AG09319 (cell line): ENCODE data around the gene B3GAT1.

Experiments used
- DNase-seq: peaks from one replicate; pipeline ENCODE4 v3.0.0-alpha.2; 2010; ENCODE audit warnings: low read depth; ENCODE audit errors: extremely low read depth
- CTCF ChIP-seq: IDR thresholded peaks from 2 replicates; pipeline ENCODE4 v1.5.1; 2011; ENCODE audit warnings: low read depth, mild to moderate bottlenecking, inconsistent platforms, low read length, moderate library complexity

The B3GAT1 gene

GRCh38 chr11:134440851-134441250 is 28.8 kb upstream of the B3GAT1 start:
- no peak for DNase-seq

DNA sequence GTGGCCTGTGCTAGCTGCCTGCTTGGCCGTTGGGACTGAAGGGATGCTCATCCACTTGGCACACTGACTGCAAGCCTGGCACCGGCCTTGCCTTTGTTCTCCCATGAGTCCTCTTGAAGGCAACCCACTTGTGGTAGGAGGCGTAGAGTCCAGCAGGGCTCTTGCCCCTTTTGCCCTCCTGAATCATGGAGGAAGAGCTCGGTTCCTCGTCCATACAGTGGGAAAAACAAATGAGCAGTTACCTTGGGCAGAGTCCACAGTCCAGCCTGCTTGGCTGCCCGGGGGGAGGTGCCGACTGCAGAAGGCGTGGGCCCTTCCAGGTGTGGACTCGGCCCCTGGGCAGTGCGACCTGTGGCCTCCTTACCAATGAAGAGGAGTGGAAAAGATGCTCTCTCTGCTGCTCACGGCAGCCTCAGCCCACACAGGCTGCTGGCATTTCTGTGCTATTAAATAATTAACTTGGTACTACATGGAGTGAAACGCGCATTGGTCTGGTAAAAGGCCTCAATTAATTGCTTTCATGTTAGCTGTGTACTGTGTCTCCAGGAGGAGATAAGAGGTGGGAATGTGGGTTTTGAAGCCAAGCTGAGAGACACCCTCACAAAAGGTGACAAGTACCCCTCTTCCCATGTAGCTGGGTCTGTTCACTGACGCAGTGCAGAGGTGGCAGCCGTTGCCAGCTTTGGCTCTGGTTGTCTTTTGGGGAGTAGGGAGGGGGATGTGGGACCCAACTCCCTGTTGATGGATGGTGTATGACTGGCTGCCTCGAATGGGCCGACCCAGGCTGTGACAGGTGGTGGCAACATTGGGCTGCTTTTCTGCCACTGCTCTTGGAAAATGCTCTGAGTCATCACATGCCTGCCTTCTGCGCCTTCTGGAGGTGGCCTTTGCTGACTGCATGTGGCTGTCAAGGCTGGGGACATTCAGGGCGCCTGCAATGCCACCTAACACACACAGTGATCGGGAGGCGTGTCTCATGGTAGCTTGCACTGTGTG is 26.8 kb upstream of the B3GAT1 start:
- no peak for DNase-seq
- no peak for TF ChIP-seq CTCF

More at GRCh38 chr11:134440851-134441250, 28.8 kb upstream of the B3GAT1 start:
- TF ChIP-seq CTCF, result no peak

- no peak for DNase-seq
- no peak for TF ChIP-seq CTCF
Observed at GRCh38 chr11:134437821-134438220, 25.8 kb upstream of the B3GAT1 start.

GRCh38 chr11:134436781-134437180 is 24.7 kb upstream of the B3GAT1 start:
- no peak for TF ChIP-seq CTCF
- DNase-seq, result no peak

GRCh38 chr11:134433806-134434205 is 21.8 kb upstream of the B3GAT1 start:
- no peak for DNase-seq
- no peak for TF ChIP-seq CTCF

- TF ChIP-seq CTCF, result no peak
Observed at GRCh38 chr11:134433251-134433650, 21.2 kb upstream of the B3GAT1 start.

GRCh38 chr11:134432776-134433175 is 20.7 kb upstream of the B3GAT1 start:
- no peak for DNase-seq
- TF ChIP-seq CTCF, result no peak

More at GRCh38 chr11:134433251-134433650, 21.2 kb upstream of the B3GAT1 start:
- no peak for DNase-seq
